ENCODE results near the gene TMEM170A. TPM values are rescaled to one million over a fixed set of nuclear protein-coding genes. Genes with fewer than 3 reads are reported as not detected.

TMEM170A gene
- total and polyA plus RNA-seq, 4 experiments from 2014 or later: 40.6 to 54.3 (median 47.4) TPM

- no peaks in the 10 kb centered on the region for H3K4me1 Mint-ChIP-seq
- Histone ChIP-seq H3K27me3 (ENCODE audit: insufficient read depth, low read length) (peaks cover 2% of the 10 kb centered on the region), H3K27ac (ENCODE audit: low read depth, low read length) (no peak overlapping the region), H3K4me1 (ENCODE audit: insufficient read depth, low read length) (no peaks in the 10 kb centered on the region), H3K36me3 (ENCODE audit: insufficient read depth, low read length) (no peaks in the 10 kb centered on the region), H3K9me3 (ENCODE audit: control insufficient read depth in 1 of 2, low read length in 2 of 2) (no peaks in the 10 kb centered on the region), H3K4me3 (ENCODE audit: low read length in 2 of 2) (no peak overlapping the region)
- no peak for DNase-seq
- intact Hi-C loops (cut with micrococcal nuclease): no loop called here
- no peaks in the 10 kb centered on the region for H3K9me3 Mint-ChIP-seq
- peaks cover 13% of the 10 kb centered on the region in 2 donors for H3K27me3 Mint-ChIP-seq
- ChIA-PET CTCF (ENCODE audit: partially characterized antibody) (no interaction called here), POLR2A (ENCODE audit: partially characterized antibody) (no interaction called here)
- no peak overlapping the region for H3K27ac Mint-ChIP-seq
- no peaks in the 10 kb centered on the region for H3K36me3 Mint-ChIP-seq
- H3K4me3 Mint-ChIP-seq: no peak overlapping the region
These were observed 22.3 kb upstream of the TMEM170A start for GRCh38 chr16:75486676-75487313.

- Histone ChIP-seq H3K36me3 (ENCODE audit: insufficient read depth, low read length) (no peaks in the 10 kb centered on the region), H3K27ac (ENCODE audit: low read depth, low read length) (no peak overlapping the region), H3K4me3 (ENCODE audit: low read length in 2 of 2) (no peak overlapping the region), H3K9me3 (ENCODE audit: control insufficient read depth in 1 of 2, low read length in 2 of 2) (no peaks in the 10 kb centered on the region), H3K27me3 (ENCODE audit: insufficient read depth, low read length) (peaks cover 2% of the 10 kb centered on the region), H3K4me1 (ENCODE audit: insufficient read depth, low read length) (no peaks in the 10 kb centered on the region)
- H3K36me3 Mint-ChIP-seq: no peaks in the 10 kb centered on the region
- H3K4me1 Mint-ChIP-seq: no peaks in the 10 kb centered on the region
- no peak overlapping the region for H3K4me3 Mint-ChIP-seq
- DNase-seq: no peak
- intact Hi-C loops (cut with micrococcal nuclease): no loop called here
- no peaks in the 10 kb centered on the region for H3K9me3 Mint-ChIP-seq
- H3K27ac Mint-ChIP-seq: no peak overlapping the region
- POLR2A ChIA-PET (ENCODE audit: partially characterized antibody): no interaction called here
- H3K27me3 Mint-ChIP-seq: peaks cover 16% of the 10 kb centered on the region in 2 donors
- CTCF ChIA-PET (ENCODE audit: partially characterized antibody): interaction anchor here (1.5 kb wide), 1 partner anchor 9 kb away, joined by 5 read pairs; no protein-coding TSS in a partner anchor
These were observed 21.7 kb upstream of the TMEM170A start for GRCh38 chr16:75486014-75486675.

GRCh38 chr16:75485230-75486013 lies 20.9 kb upstream of the TMEM170A start:
- ChIA-PET CTCF (ENCODE audit: partially characterized antibody) (interaction anchor here (1.5 kb wide), 1 partner anchor 9 kb away, joined by 5 read pairs; no protein-coding TSS in a partner anchor), POLR2A (ENCODE audit: partially characterized antibody) (no interaction called here)
- peaks cover 2% of the 10 kb centered on the region for H3K27me3 ChIP-seq (ENCODE audit: insufficient read depth, low read length)
- Mint-ChIP-seq H3K27ac (no peak overlapping the region), H3K36me3 (no peaks in the 10 kb centered on the region), H3K9me3 (peaks cover 0 to 2% (median 0%) of the 10 kb centered on the region in 8 donors), H3K4me1 (no peaks in the 10 kb centered on the region), H3K4me3 (no peak overlapping the region), H3K27me3 (peaks cover 13 to 14% of the 10 kb centered on the region in 2 donors)
- H3K4me3 ChIP-seq (ENCODE audit: low read length in 2 of 2): no peak overlapping the region
- no peaks in the 10 kb centered on the region for H3K9me3 ChIP-seq (ENCODE audit: control insufficient read depth in 1 of 2, low read length in 2 of 2)
- no peak overlapping the region for H3K27ac ChIP-seq (ENCODE audit: low read depth, low read length)
- no peak for DNase-seq
- H3K4me1 ChIP-seq (ENCODE audit: insufficient read depth, low read length): no peaks in the 10 kb centered on the region
- no peaks in the 10 kb centered on the region for H3K36me3 ChIP-seq (ENCODE audit: insufficient read depth, low read length)
- intact Hi-C loops (cut with micrococcal nuclease): no loop called here

GRCh38 chr16:75483222-75483621 lies 18.7 kb upstream of the TMEM170A start:
- peaks cover 2% of the 10 kb centered on the region for H3K27me3 ChIP-seq (ENCODE audit: insufficient read depth, low read length)
- Mint-ChIP-seq H3K27me3 (peaks cover 11 to 13% of the 10 kb centered on the region in 2 donors), H3K27ac (peak overlapping the region in 1 of 7 donors; percentile 78), H3K9me3 (peaks cover 0 to 2% (median 0%) of the 10 kb centered on the region in 8 donors), H3K4me3 (no peak overlapping the region), H3K36me3 (no peaks in the 10 kb centered on the region), H3K4me1 (no peaks in the 10 kb centered on the region)
- ChIA-PET POLR2A (ENCODE audit: partially characterized antibody) (no interaction called here), CTCF (ENCODE audit: partially characterized antibody) (interaction anchor here (1.2 kb wide), 1 partner anchor 11 kb away, joined by 3 read pairs; no protein-coding TSS in a partner anchor)
- H3K27ac ChIP-seq (ENCODE audit: low read depth, low read length): no peak overlapping the region
- no peaks in the 10 kb centered on the region for H3K36me3 ChIP-seq (ENCODE audit: insufficient read depth, low read length)
- H3K4me1 ChIP-seq (ENCODE audit: insufficient read depth, low read length): no peaks in the 10 kb centered on the region
- no peak for DNase-seq
- intact Hi-C loops (cut with micrococcal nuclease): no loop called here
- H3K9me3 ChIP-seq (ENCODE audit: control insufficient read depth in 1 of 2, low read length in 2 of 2): no peaks in the 10 kb centered on the region
- no peak overlapping the region for H3K4me3 ChIP-seq (ENCODE audit: low read length in 2 of 2)

GRCh38 chr16:75482434-75483205 lies 18.1 kb upstream of the TMEM170A start:
- Mint-ChIP-seq H3K4me3 (no peak overlapping the region), H3K36me3 (no peaks in the 10 kb centered on the region), H3K27me3 (peaks cover 10 to 11% of the 10 kb centered on the region in 2 donors), H3K9me3 (peaks cover 0 to 2% (median 0%) of the 10 kb centered on the region in 8 donors), H3K27ac (no peak overlapping the region), H3K4me1 (no peaks in the 10 kb centered on the region)
- intact Hi-C loops (cut with micrococcal nuclease): no loop called here
- CTCF ChIA-PET (ENCODE audit: partially characterized antibody): interaction anchor here (0.9 to 1.2 kb wide), 2 partner anchors 10 to 11 kb away, joined by 3 read pairs; no protein-coding TSS in a partner anchor
- no peak for DNase-seq
- Histone ChIP-seq H3K4me3 (ENCODE audit: low read length in 2 of 2) (no peak overlapping the region), H3K36me3 (ENCODE audit: insufficient read depth, low read length) (no peaks in the 10 kb centered on the region), H3K4me1 (ENCODE audit: insufficient read depth, low read length) (no peaks in the 10 kb centered on the region), H3K27ac (ENCODE audit: low read depth, low read length) (no peak overlapping the region), H3K27me3 (ENCODE audit: insufficient read depth, low read length) (peaks cover 2% of the 10 kb centered on the region), H3K9me3 (ENCODE audit: control insufficient read depth in 1 of 2, low read length in 2 of 2) (no peaks in the 10 kb centered on the region)
- POLR2A ChIA-PET (ENCODE audit: partially characterized antibody): no interaction called here

GRCh38 chr16:75481475-75481874 lies 17.0 kb upstream of the TMEM170A start:
- H3K27ac ChIP-seq (ENCODE audit: low read depth, low read length): no peak overlapping the region
- H3K4me3 ChIP-seq (ENCODE audit: low read length in 2 of 2): no peak overlapping the region
- no peaks in the 10 kb centered on the region for H3K36me3 Mint-ChIP-seq
- no peak for DNase-seq
- H3K4me3 Mint-ChIP-seq: no peak overlapping the region
- no peaks in the 10 kb centered on the region for H3K4me1 ChIP-seq (ENCODE audit: insufficient read depth, low read length)
- peaks cover under 1% of the 10 kb centered on the region for H3K27me3 ChIP-seq (ENCODE audit: insufficient read depth, low read length)
- no peaks in the 10 kb centered on the region for H3K9me3 ChIP-seq (ENCODE audit: control insufficient read depth in 1 of 2, low read length in 2 of 2)
- H3K27ac Mint-ChIP-seq: no peak overlapping the region
- POLR2A ChIA-PET (ENCODE audit: partially characterized antibody): no interaction called here
- no peaks in the 10 kb centered on the region for H3K36me3 ChIP-seq (ENCODE audit: insufficient read depth, low read length)
- intact Hi-C loops (cut with micrococcal nuclease): no loop called here
- H3K9me3 Mint-ChIP-seq: peaks cover 0 to 2% (median 0%) of the 10 kb centered on the region in 8 donors
- H3K4me1 Mint-ChIP-seq: no peaks in the 10 kb centered on the region
- H3K27me3 Mint-ChIP-seq: peaks cover 10 to 11% of the 10 kb centered on the region in 2 donors
- CTCF ChIA-PET (ENCODE audit: partially characterized antibody): interaction anchor here (0.9 kb wide), 1 partner anchor 10 kb away, joined by 3 read pairs; no protein-coding TSS in a partner anchor
